ENCODE data around the gene TTLL12. TPM values are rescaled to one million over a fixed set of nuclear protein-coding genes. Genes with fewer than 3 reads are reported as not detected.

The TTLL12 gene
- total RNA-seq, 1 experiment from 2014 or later = 50.4 TPM

GRCh38 chr22:43225609-43226008 lies 38.7 kb upstream of the TTLL12 start:
- no peaks in the 10 kb centered on the region for H3K36me3 ChIP-seq
- no peaks in the 10 kb centered on the region for H3K4me1 ChIP-seq (replicated peaks)
- H3K4me3 ChIP-seq = no peak overlapping the region
- DNase-seq (ENCODE audit: low read depth in 1 of 2, low spot score in 2 of 2) = no peak
- no peaks in the 10 kb centered on the region for H3K27me3 ChIP-seq (replicated peaks)
- H3K9me3 ChIP-seq (replicated peaks) = no peaks in the 10 kb centered on the region
- H3K27ac ChIP-seq = no peak overlapping the region

- no peak for DNase-seq (ENCODE audit: low read depth in 1 of 2, low spot score in 2 of 2)
- no peak overlapping the region for H3K4me3 ChIP-seq
- no peaks in the 10 kb centered on the region for H3K27me3 ChIP-seq (replicated peaks)
- H3K4me1 ChIP-seq (replicated peaks) = no peaks in the 10 kb centered on the region
- H3K9me3 ChIP-seq (replicated peaks) = no peaks in the 10 kb centered on the region
- H3K36me3 ChIP-seq = no peaks in the 10 kb centered on the region
- H3K27ac ChIP-seq = no peak overlapping the region
Observed at GRCh38 chr22:43222987-43223386, 36.1 kb upstream of the TTLL12 start.

GRCh38 chr22:43222262-43222661 lies 35.3 kb upstream of the TTLL12 start:
- no peaks in the 10 kb centered on the region for H3K9me3 ChIP-seq (replicated peaks)
- H3K4me3 ChIP-seq = no peak overlapping the region
- H3K36me3 ChIP-seq = no peaks in the 10 kb centered on the region
- no peaks in the 10 kb centered on the region for H3K4me1 ChIP-seq (replicated peaks)
- no peaks in the 10 kb centered on the region for H3K27me3 ChIP-seq (replicated peaks)
- no peak for DNase-seq (ENCODE audit: low read depth in 1 of 2, low spot score in 2 of 2)
- H3K27ac ChIP-seq = no peak overlapping the region

DNA sequence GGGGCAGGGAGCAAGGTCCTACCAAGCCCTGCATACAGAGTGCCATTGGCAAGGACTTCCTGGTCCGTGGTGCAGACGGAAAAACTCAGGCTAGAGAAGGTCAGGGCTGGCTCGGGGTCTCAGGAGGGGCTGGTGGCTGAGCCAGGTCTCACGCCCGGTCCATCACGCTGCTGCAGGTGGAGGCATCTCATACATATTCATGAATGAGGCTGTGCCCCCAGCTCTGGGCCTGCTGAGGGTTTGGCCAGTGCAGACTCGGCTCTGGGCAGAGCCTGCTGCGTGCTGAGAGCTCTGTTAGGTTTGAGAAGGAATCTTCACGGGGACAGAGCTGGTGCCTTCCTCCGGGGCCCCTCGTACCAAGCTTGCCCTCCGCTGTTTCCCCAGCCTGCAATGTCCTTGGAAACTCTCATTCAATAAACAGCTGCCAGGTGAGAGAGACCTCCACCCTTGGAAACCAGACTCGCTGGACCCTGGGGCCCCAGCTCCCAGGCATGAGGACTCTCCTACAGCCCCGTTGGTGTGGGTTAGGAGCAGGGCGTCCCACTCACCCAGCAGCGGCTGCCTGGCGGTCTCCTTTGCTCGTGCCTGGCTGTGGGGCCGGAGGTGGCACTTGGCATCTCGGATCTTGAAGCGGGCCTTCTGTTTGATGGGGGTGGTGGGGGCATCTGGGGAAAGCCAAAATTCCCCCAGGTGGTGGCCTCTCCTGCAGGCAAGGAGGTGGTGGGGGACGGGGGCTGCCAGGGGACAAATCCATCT lies 33.9 kb upstream of the TTLL12 start:
- Histone ChIP-seq H3K4me3 (no peak overlapping the region), H3K36me3 (no peaks in the 10 kb centered on the region), H3K27me3 (replicated peaks) (no peaks in the 10 kb centered on the region), H3K4me1 (replicated peaks) (no peaks in the 10 kb centered on the region), H3K9me3 (replicated peaks) (no peaks in the 10 kb centered on the region), H3K27ac (no peak overlapping the region)
- DNase-seq (ENCODE audit: low read depth in 1 of 2, low spot score in 2 of 2) = no peak

DNA sequence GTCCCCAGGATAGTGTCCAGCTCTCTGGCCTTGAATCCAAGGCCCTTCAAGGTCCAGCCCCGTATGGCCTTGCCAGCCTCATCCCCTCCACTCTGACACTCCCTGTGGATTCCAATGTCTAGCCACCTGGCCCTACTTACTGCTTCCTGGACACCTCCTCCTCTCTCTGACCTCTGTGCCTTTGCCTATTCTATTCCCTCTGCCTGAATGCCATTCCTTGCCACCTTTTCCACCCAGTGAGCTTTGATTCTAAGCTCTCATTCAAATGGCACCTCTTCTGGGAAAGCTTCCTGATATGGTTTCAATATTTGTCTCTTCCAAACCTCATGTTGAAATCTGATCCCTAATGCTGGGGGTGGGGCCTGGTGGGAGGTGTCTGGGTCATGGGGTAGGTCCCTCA lies 31.9 kb upstream of the TTLL12 start:
- Histone ChIP-seq H3K4me3 (no peak overlapping the region), H3K4me1 (replicated peaks) (no peaks in the 10 kb centered on the region), H3K9me3 (replicated peaks) (no peaks in the 10 kb centered on the region), H3K27ac (no peak overlapping the region), H3K27me3 (replicated peaks) (no peaks in the 10 kb centered on the region), H3K36me3 (no peaks in the 10 kb centered on the region)
- DNase-seq (ENCODE audit: low read depth in 1 of 2, low spot score in 2 of 2) = no peak

DNA sequence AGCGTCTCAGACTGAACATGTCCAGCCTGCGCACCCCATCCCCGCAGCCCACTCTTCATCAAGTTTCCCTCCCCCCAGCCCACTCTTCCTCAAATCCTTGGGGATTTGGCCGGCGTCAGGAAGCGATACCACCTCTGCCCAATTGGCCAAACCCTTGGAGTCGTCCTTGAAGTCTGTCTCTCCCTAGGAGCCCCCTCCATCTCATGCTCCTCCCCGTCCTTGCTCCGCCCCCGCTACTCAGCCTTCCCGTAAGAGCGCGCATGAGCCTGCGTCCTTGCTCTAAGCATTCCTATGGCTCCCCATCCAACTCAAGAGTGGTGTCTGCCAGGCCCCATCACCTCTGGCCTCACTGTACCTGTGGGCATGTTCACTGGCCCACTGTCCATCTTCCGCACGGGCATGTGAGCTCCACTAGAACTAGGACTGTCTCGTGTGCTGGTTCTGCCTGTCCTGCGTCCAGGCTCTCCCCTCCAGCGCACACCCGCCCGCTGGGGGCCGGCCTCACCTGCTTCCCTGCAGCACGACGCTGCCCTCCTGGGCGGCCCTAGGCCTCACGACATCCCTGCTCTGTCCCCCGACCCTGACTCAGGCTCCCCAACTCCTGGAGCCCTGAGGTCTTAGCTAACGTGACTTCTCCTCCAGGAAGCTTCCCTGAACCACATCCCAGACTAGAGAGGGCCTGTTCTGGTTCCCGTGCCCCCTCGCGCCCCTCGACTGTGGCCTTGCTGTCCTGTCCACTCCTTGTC lies 30.5 kb upstream of the TTLL12 start:
- no peaks in the 10 kb centered on the region for H3K9me3 ChIP-seq (replicated peaks)
- no peak for DNase-seq (ENCODE audit: low read depth in 1 of 2, low spot score in 2 of 2)
- no peaks in the 10 kb centered on the region for H3K36me3 ChIP-seq
- H3K27ac ChIP-seq = no peak overlapping the region
- H3K4me3 ChIP-seq = no peak overlapping the region
- H3K27me3 ChIP-seq (replicated peaks) = no peaks in the 10 kb centered on the region
- H3K4me1 ChIP-seq (replicated peaks) = no peaks in the 10 kb centered on the region

GRCh38 chr22:43216738-43217137 lies 29.8 kb upstream of the TTLL12 start:
- no peak for DNase-seq (ENCODE audit: low read depth in 1 of 2, low spot score in 2 of 2)
- Histone ChIP-seq H3K36me3 (no peaks in the 10 kb centered on the region), H3K27me3 (replicated peaks) (no peaks in the 10 kb centered on the region), H3K4me1 (replicated peaks) (no peaks in the 10 kb centered on the region), H3K27ac (no peak overlapping the region), H3K9me3 (replicated peaks) (no peaks in the 10 kb centered on the region), H3K4me3 (no peak overlapping the region)

DNA sequence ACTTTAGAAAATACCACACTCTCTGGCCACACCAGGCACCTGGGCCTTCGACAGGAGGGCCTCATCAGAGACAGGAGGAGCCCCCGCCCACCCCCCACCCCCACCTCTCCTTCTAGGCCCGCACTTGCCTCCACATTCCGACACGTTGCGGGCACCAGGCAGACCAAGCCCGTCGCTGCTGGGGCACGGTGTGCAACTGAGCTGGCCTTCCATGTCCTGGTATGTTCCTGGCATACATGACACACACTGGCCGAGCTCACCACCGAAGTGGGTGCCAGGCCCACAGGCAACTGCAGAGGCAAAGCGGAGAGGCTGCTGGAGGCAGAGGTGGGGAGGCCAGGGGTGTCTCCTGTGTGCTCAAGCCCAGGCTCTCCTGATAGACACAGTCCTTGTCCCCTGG lies 27.0 kb upstream of the TTLL12 start:
- no peak overlapping the region for H3K27ac ChIP-seq
- no peak for DNase-seq (ENCODE audit: low read depth in 1 of 2, low spot score in 2 of 2)

DNA sequence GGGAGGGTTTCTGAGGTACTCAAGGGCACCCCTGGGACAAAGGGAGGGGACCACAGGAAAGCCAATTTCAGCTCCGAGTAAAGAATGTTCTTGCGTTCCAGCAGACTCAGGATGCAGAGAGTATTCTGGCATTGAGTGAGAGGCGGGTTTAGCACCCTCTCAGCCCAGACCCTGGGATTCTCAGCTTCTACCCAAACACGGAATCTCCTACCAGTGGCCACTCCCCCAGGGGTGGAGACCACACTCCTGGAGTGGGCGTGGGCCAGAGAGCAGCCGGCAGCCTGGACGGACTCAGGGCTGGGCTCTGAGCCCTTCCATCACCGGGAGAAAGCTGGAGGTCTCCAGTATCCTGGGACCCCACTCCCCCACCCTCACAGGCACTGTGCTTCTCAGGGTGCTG lies 26.1 kb upstream of the TTLL12 start:
- no peaks in the 10 kb centered on the region for H3K36me3 ChIP-seq
- H3K9me3 ChIP-seq (replicated peaks) = no peaks in the 10 kb centered on the region
- no peaks in the 10 kb centered on the region for H3K27me3 ChIP-seq (replicated peaks)
- H3K4me1 ChIP-seq (replicated peaks) = no peaks in the 10 kb centered on the region
- no peak overlapping the region for H3K27ac ChIP-seq
- no peak for DNase-seq (ENCODE audit: low read depth in 1 of 2, low spot score in 2 of 2)
- H3K4me3 ChIP-seq = no peak overlapping the region

More for the DNA sequence above, 27.0 kb upstream of the TTLL12 start:
- H3K4me1 ChIP-seq (replicated peaks) = no peaks in the 10 kb centered on the region
- H3K4me3 ChIP-seq = no peak overlapping the region
- no peaks in the 10 kb centered on the region for H3K9me3 ChIP-seq (replicated peaks)
- no peaks in the 10 kb centered on the region for H3K27me3 ChIP-seq (replicated peaks)
- no peaks in the 10 kb centered on the region for H3K36me3 ChIP-seq

DNA sequence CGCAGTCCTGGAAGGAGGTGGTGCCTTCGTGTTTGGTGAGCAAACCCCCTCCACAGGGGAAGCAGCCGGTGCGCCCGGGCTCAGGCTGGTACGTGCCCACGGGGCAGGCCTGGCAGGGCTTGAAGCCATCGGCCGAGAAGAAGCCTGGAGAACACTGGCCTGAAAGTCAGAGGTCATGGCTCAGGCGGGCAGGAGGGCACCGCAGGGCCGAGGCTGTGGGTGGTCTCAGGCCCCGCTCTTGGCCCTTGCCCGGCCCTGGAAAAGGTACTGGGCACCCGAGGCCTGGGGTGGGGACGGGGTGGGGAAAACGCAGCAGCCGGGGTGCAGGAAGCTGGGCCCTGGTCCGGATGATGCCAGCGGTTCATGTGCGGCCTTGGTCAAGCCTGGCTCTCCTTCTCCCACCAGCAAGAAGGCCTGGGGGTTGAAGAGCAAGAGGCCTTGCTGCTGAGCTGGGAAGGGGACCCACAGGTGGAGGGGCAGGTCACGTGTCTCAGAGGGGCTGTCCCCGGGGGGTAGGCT lies 25.6 kb upstream of the TTLL12 start:
- DNase-seq (ENCODE audit: low read depth in 1 of 2, low spot score in 2 of 2) = no peak
- Histone ChIP-seq H3K36me3 (no peaks in the 10 kb centered on the region), H3K9me3 (replicated peaks) (no peaks in the 10 kb centered on the region), H3K27ac (no peak overlapping the region), H3K4me1 (replicated peaks) (no peaks in the 10 kb centered on the region), H3K27me3 (replicated peaks) (no peaks in the 10 kb centered on the region), H3K4me3 (no peak overlapping the region)

DNA sequence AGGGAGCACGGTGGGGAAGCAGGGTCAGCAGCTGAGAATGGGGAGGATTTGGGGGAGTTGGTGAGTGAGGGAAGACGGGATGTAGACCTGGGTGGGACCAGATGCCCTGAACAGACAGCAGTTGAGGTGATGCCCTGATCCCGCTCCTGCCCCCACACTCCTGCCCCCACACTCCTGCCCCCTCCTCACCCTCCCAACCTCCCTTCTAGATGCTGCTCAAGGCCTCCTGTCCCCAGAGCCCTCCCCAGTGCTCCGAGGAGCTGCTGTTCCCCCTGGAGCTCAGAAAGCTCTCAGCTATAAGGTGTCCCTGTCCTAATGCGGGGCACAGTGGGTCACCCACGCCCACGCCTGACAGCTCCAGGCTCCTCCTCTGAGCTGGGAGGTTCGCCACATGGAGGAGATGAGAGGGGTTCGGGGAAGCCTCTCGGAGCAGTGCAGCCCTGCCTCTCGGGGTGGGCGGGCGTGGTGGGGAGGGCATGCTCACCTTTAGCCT lies 25.1 kb upstream of the TTLL12 start:
- no peak for DNase-seq (ENCODE audit: low read depth in 1 of 2, low spot score in 2 of 2)
- Histone ChIP-seq H3K36me3 (no peaks in the 10 kb centered on the region), H3K9me3 (replicated peaks) (no peaks in the 10 kb centered on the region), H3K27me3 (replicated peaks) (no peaks in the 10 kb centered on the region), H3K27ac (no peak overlapping the region), H3K4me1 (replicated peaks) (no peaks in the 10 kb centered on the region), H3K4me3 (no peak overlapping the region)

DNA sequence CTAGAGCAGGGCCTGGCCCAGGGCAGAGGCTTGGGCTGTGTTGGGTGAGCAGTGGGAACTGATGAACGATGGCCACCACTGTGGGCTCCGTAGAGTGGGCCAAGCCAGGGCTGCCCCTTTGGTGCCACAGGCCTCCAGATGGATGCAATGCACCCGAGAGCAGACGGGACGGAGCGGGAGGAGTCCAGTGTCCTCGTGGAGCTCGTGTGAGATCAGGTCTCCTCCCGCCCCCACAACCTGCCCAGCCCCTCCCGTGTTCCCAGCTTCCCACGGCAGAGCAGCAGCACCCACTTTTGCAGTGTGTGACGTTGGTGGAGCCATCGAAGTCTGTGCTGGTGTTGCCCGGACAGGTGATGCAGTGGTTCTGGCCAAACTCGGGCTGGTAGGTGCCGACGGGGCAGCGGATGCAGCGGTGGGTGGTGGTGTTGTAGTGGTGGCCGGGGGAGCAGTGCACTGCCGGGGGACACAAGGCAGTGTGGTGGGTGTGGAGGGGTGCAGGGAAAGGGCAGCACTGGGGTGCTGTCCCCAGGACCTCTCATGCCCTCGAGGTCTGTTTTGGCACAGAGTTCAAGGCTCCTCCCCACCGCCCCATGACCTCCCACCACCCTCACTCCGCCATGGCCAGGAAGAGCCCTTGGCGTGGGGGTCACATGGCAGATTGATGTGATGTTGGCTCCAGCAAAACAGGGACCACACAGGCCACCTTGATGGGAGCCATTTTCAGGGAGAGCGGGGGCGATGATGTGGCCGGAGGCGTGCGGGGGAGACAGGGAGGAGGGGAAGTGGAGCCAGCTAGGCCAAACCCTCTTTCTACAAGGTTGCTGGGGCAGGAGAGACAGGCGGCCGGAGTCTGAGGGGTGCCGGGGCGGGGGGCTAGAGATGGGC lies 23.9 kb upstream of the TTLL12 start:
- H3K4me1 ChIP-seq (replicated peaks) = no peaks in the 10 kb centered on the region
- H3K36me3 ChIP-seq = no peaks in the 10 kb centered on the region
- no peaks in the 10 kb centered on the region for H3K9me3 ChIP-seq (replicated peaks)
- no peak overlapping the region for H3K27ac ChIP-seq
- H3K27me3 ChIP-seq (replicated peaks) = no peaks in the 10 kb centered on the region
- no peak overlapping the region for H3K4me3 ChIP-seq
- DNase-seq (ENCODE audit: low read depth in 1 of 2, low spot score in 2 of 2) = no peak

DNA sequence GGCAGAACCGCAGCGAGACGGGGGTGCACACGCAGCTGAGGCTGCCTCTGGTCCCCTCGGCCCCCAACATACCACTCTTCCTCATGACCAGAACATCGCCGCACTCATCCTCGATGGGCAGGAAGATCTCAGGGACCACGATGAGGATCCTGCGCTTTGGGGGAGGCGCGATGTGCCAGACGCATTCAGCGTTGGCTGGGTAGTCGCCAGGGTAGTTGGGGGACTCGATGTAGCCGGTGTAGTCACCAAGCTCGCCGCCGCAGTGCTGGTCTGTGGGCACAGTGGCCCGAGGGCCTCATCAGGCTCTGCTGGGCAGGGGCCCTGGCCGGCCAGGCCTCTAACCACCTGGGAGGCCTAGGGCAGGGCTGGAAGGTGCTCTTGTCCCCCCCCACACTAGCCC lies 23.0 kb upstream of the TTLL12 start:
- no peaks in the 10 kb centered on the region for H3K4me1 ChIP-seq (replicated peaks)
- H3K27me3 ChIP-seq (replicated peaks) = no peaks in the 10 kb centered on the region
- H3K4me3 ChIP-seq = no peak overlapping the region
- H3K36me3 ChIP-seq = no peaks in the 10 kb centered on the region
- no peak for DNase-seq (ENCODE audit: low read depth in 1 of 2, low spot score in 2 of 2)
- H3K9me3 ChIP-seq (replicated peaks) = no peaks in the 10 kb centered on the region
- no peak overlapping the region for H3K27ac ChIP-seq

Data from SJSA1 (cell line).